A673 (cell line): ENCODE measurements around the gene FGL2.

Source experiments
- EZH2 ChIP-seq: fragments of 200-600 bp; sonication (generic); IDR thresholded peaks from 2 replicates; pipeline ENCODE4 v1.6.1; 2017; ENCODE audit warnings: borderline replicate concordance, low read depth, mild to moderate bottlenecking, mixed read lengths, antibody characterized with exemption, low read length; ENCODE audit not compliant: poor library complexity, severe bottlenecking
- TF ChIP-seq, protein P1 (sequence below): fragments of 300-800, 200-600 bp; sonication (generic); conservative IDR thresholded peaks from 2 replicates; pipeline ENCODE4 v1.5.1; 2017; ENCODE audit warnings: low read depth, mild to moderate bottlenecking, antibody characterized with exemption, low read length, moderate library complexity, mixed read lengths

DNA sequence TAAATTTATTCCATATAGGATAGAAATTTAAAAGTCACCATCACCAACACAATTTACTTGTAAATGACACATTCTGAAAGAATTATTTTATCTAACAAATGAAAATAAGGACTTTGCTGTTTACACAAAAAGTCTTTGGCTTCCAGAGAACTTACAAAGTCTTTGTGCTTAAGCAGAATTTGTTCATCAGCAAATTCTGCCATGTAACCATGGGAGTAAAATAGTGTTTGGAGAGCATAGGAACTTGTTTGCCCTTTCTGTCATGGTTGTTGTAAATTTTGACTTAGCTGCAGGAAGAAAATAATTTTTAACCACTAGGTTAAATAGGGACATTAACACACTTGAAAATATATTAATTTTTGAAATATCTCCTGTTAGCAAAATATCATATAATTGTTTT is 15.2 kb downstream of the FGL2 start:
- TF ChIP-seq EZH2: no peak
- TF ChIP-seq, protein P1, sequence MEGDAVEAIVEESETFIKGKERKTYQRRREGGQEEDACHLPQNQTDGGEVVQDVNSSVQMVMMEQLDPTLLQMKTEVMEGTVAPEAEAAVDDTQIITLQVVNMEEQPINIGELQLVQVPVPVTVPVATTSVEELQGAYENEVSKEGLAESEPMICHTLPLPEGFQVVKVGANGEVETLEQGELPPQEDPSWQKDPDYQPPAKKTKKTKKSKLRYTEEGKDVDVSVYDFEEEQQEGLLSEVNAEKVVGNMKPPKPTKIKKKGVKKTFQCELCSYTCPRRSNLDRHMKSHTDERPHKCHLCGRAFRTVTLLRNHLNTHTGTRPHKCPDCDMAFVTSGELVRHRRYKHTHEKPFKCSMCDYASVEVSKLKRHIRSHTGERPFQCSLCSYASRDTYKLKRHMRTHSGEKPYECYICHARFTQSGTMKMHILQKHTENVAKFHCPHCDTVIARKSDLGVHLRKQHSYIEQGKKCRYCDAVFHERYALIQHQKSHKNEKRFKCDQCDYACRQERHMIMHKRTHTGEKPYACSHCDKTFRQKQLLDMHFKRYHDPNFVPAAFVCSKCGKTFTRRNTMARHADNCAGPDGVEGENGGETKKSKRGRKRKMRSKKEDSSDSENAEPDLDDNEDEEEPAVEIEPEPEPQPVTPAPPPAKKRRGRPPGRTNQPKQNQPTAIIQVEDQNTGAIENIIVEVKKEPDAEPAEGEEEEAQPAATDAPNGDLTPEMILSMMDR: no peak
